Measurements from ENCODE around the gene KIF17. TPM values are rescaled to one million over a fixed set of nuclear protein-coding genes. Genes with fewer than 3 reads are reported as not detected.

KIF17 gene
- total and polyA plus RNA-seq, 2 of the 8 experiments (the other 6 are each of a cell fraction or from before 2014, with no cell fraction given): 6.9 to 10.4 TPM

DNA sequence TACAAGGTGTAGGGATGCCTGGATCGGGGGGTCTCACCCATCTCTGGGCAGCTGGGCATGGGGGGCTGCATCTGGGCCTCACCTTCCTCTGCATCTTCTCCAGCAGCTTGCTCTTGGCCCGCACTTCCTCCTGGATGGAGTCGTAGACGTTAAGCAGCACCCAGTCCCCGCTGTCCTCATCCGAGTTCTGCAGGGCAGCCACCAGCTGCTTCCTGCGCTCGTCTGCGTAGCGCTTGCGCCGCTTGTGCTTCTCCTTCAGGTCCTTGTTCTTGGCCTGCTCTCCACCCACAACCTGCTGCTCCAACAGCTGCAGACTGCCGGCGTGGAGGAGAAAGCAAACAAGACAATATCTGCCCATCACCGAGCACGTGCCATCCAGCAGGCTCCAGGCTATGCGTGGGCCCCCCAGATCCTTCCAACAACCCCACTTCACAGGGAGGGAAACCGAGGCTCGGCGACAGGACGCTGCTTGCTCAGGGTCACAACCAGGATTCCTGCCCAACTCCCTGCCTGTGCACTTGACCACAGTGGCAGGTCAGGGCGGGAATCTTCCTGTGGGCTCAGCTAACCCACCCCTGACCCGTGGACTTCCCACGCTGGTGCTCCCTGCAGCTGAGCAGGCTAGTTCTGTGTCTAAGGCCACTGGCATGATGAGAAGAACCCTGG is 35.1 kb downstream of the KIF17 start:
- no peak overlapping the region for H4K5ac ChIP-seq (ENCODE audit: insufficient read length, low read depth, low read length)
- H3K79me2 ChIP-seq (ENCODE audit: control insufficient read depth in 1 of 2, insufficient read depth in 2 of 2, low read length in 2 of 2): no peaks in the 10 kb centered on the region
- no peak overlapping the region for H3K4ac ChIP-seq (replicated peaks; ENCODE audit: insufficient read length, low read depth, low read length)
- no peak overlapping the region for H2AK5ac ChIP-seq (ENCODE audit: low read depth, low read length)
- no peaks in the 10 kb centered on the region; a peak in 1 of 7 replicates for H3K4me1 ChIP-seq (replicated peaks in 1 of 4; ENCODE audit: control insufficient read depth in 3 of 4, insufficient read depth in 4 of 4, low read length in 3 of 4)
- no peak overlapping the region for H3K14ac ChIP-seq (ENCODE audit: insufficient read length)
- no peak overlapping the region for H3K9ac ChIP-seq (replicated peaks in 1 of 4; ENCODE audit: extremely low read depth in 1 of 4, low read depth in 3 of 4, low read length in 3 of 4)
- H3K4me2 ChIP-seq (ENCODE audit: insufficient read depth in 1 of 2, low read depth in 2 of 2, low read length in 2 of 2): no peak overlapping the region
- ChIA-PET CTCF (ENCODE audit: partially characterized antibody) (interaction anchor here (0.6 to 2.2 kb wide), 3 partner anchors 9 to 14 kb away, joined by 4 to 6 read pairs (median 5); no protein-coding TSS in a partner anchor), POLR2A (ENCODE audit: partially characterized antibody) (no interaction called here)
- no peak overlapping the region for H2BK20ac ChIP-seq (ENCODE audit: low read length)
- no peak overlapping the region for H3K23ac ChIP-seq (ENCODE audit: insufficient read length)
- H4K8ac ChIP-seq (ENCODE audit: extremely low read depth, insufficient read depth, low read length): no peak overlapping the region
- DNase-seq (ENCODE audit: low read depth in 1 of 2, low spot score in 2 of 2) (no peak), FAIRE-seq (no peak)
- H3K36me3 ChIP-seq (ENCODE audit: control insufficient read depth in 2 of 4, insufficient read depth in 4 of 4, low read length in 3 of 4): peaks cover 0 to 4% (median 0%) of the 10 kb centered on the region in 4 experiments; a peak in 1 of 8 replicates
- no peaks in the 10 kb centered on the region for H3K79me1 ChIP-seq (ENCODE audit: low read depth, low read length)
- H3K56ac ChIP-seq (replicated peaks; ENCODE audit: insufficient read length, low read depth, low read length): no peak overlapping the region
- no peak overlapping the region for H3K27ac ChIP-seq (ENCODE audit: low read depth, low read length)
- H3K9me3 ChIP-seq (ENCODE audit: insufficient read depth in 2 of 2, low read depth in 1 of 2, low read length in 1 of 2): no peaks in the 10 kb centered on the region
- H3K27me3 ChIP-seq (replicated peaks in 1 of 4; ENCODE audit: control insufficient read depth in 3 of 4, extremely low read depth in 1 of 4, insufficient read depth in 3 of 4, low read length in 3 of 4): no peaks in the 10 kb centered on the region; a peak in 1 of 7 replicates
- H2BK120ac ChIP-seq (replicated peaks; ENCODE audit: low read depth, low read length): no peak overlapping the region
- no peak overlapping the region for H2BK12ac ChIP-seq (ENCODE audit: low read depth, low read length)
- no peak for TF ChIP-seq CBX5 (IDR thresholded peaks at IDR 0.05; ENCODE audit: low read depth, low read length)
- TF ChIP-seq NRF1 (IDR thresholded peaks at IDR 0.05; ENCODE audit: low read depth, low read length): no peak
- no peak for TF ChIP-seq SAP30 (IDR thresholded peaks at IDR 0.05; ENCODE audit: insufficient read depth, insufficient replicate concordance, low read length)
- TF ChIP-seq FOSL1 (IDR thresholded peaks at IDR 0.05; ENCODE audit: insufficient read depth, low read depth, low read length): no peak
- TF ChIP-seq MAFK (IDR thresholded peaks at IDR 0.05; ENCODE audit: low read depth, low read length): no peak
- TF ChIP-seq BACH1 (IDR thresholded peaks at IDR 0.05; ENCODE audit: low read length): no peak
- no peak for TF ChIP-seq CBX8 (IDR thresholded peaks at IDR 0.05; ENCODE audit: borderline replicate concordance, low read depth, low read length)
- TF ChIP-seq RXRA (IDR thresholded peaks at IDR 0.05; ENCODE audit: insufficient read depth, low read depth, low read length): no peak
- no peak for TF ChIP-seq BRCA1 (IDR thresholded peaks at IDR 0.05; ENCODE audit: low read depth, low read length)
- no peak for TF ChIP-seq SIRT6 (IDR thresholded peaks at IDR 0.05; ENCODE audit: low read length)
- no peak for TF ChIP-seq SP1 (IDR thresholded peaks at IDR 0.05; ENCODE audit: low read depth, low read length)
- no peak for TF ChIP-seq KDM4A (IDR thresholded peaks at IDR 0.05; ENCODE audit: low read depth, low read length, severe bottlenecking)
- peaks cover 0 to 2% of the 10 kb centered on the region in 2 experiments for H4K20me1 ChIP-seq (replicated peaks in 1 of 2; ENCODE audit: control insufficient read depth in 1 of 2, insufficient read depth in 2 of 2, low read length in 2 of 2)
- no peak overlapping the region for H2BK15ac ChIP-seq (ENCODE audit: low read length)
- H3K18ac ChIP-seq (ENCODE audit: extremely low read depth, low read length): no peak overlapping the region
- H4K91ac ChIP-seq (replicated peaks; ENCODE audit: insufficient read length, low read length): no peak overlapping the region
- H2BK5ac ChIP-seq (ENCODE audit: low read depth, low read length): no peak overlapping the region; the same call in 1 of the 2 replicates
- WGBS, 2 experiments (ENCODE audit: extremely low coverage in 1 of 2, insufficient coverage in 1 of 2, insufficient read length in 1 of 2, insufficient replicate concordance in 2 of 2, low coverage in 1 of 2, low lambda C conversion rate in 2 of 2, missing lambda C conversion rate in 1 of 2): 90% methylated on average over 24 of the region's 24 CpGs; no CpG with 5 or more reads in 1 of the 2 experiments
- H3K23me2 ChIP-seq (ENCODE audit: low read depth, low read length): no peaks in the 10 kb centered on the region
- no peak overlapping the region for H2AFZ ChIP-seq (ENCODE audit: low read length)
- no peak overlapping the region for H3K4me3 ChIP-seq (ENCODE audit: extremely low read depth in 1 of 4, insufficient read depth in 2 of 4, low read depth in 3 of 4, low read length in 4 of 4)
